Astrocyte (in vitro differentiated cells and primary cell): ENCODE results near the gene ABHD17A.

Experiments
- EZH2 ChIP-seq: IDR thresholded peaks from 2 replicates; pipeline ENCODE4 v1.6.1; 2012; ENCODE audit warnings: mild to moderate bottlenecking, low read length, inconsistent platforms; ENCODE audit not compliant: insufficient read depth
- TF ChIP-seq, protein P1 (sequence below): IDR thresholded peaks from 2 replicates; pipeline ENCODE4 v1.5.1; 2011; ENCODE audit warnings: low read depth, mild to moderate bottlenecking, inconsistent platforms, low read length, moderate library complexity; ENCODE audit not compliant: insufficient read depth

DNA sequence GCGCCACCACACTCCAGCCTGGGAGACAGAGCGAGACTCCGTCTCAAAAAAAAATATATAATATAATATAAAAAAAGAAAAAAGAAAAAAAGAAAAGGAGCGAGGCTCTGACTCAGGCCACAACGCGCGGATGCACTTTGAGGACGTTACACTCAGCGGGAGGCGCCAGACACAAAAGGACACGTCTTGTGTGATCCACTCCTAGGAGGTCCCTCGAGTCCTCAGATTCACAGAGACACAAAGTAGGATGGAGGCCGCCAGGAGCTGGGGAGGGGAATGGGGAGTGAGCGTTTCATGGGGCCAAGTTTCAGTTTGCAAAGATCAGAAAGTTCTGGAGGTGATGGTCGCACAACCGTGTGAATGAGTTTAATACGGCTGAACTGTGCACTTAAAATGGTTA is 8.5 kb upstream of the ABHD17A start:
- TF ChIP-seq, protein P1, sequence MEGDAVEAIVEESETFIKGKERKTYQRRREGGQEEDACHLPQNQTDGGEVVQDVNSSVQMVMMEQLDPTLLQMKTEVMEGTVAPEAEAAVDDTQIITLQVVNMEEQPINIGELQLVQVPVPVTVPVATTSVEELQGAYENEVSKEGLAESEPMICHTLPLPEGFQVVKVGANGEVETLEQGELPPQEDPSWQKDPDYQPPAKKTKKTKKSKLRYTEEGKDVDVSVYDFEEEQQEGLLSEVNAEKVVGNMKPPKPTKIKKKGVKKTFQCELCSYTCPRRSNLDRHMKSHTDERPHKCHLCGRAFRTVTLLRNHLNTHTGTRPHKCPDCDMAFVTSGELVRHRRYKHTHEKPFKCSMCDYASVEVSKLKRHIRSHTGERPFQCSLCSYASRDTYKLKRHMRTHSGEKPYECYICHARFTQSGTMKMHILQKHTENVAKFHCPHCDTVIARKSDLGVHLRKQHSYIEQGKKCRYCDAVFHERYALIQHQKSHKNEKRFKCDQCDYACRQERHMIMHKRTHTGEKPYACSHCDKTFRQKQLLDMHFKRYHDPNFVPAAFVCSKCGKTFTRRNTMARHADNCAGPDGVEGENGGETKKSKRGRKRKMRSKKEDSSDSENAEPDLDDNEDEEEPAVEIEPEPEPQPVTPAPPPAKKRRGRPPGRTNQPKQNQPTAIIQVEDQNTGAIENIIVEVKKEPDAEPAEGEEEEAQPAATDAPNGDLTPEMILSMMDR: no peak
- no peak for TF ChIP-seq EZH2
